HepG2 (cell line): ENCODE results near the gene CD34. TPM values are rescaled to one million over a fixed set of nuclear protein-coding genes. Genes with fewer than 3 reads are reported as not detected.

Experiments
- ATAC-seq: fragments of 200-7000 bp; cut with Tn5 transposase; 3 replicates; pipeline ENCODE4 v1.9.1; 2020; ENCODE audit warnings: mild to moderate bottlenecking, moderate library complexity
- BruUV-seq: library from RNA; stranded (reverse); fragments of 400-500 nt; replicated peaks from 2 replicates; lab custom pipeline; 2021; lab: Mats Ljungman, UMichigan
- CTCF ChIA-PET: fragments of 300-600 bp; formaldehyde crosslinking; extraction: SDS; loops from one replicate; lab custom pipeline; 2021; ENCODE audit warnings: low total read pairs, inconsistent platforms, low intra/inter-chr PET ratio; lab: Yijun Ruan, JAX
- POLR2A ChIA-PET: fragments of 350-600 bp; sonication (Branson Sonifier 250); formaldehyde crosslinking; loops from one replicate; lab custom pipeline; 2020; ENCODE audit warnings: antibody characterized with exemption, inconsistent platforms; lab: Yijun Ruan, JAX
- DNase-seq: peaks from one replicate; pipeline ENCODE4 v3.0.0-alpha.2; 2015; ENCODE audit warnings: low spot score
- FAIRE-seq: peaks from 3 replicates; lab custom pipeline; 2011; peaks lifted over from hg19 to GRCh38; lab: Jason Lieb, UNC
- H2AFZ ChIP-seq: one replicate; pipeline ENCODE4 v1.6.1; 2011; ENCODE audit warnings: low read length, inconsistent platforms
- H3K27ac ChIP-seq: fragments of 300-600 bp; 3 replicates; pipeline ENCODE4 v1.8.0; 2011; ENCODE audit warnings: mixed run types, mild to moderate bottlenecking, mixed read lengths, low read length, inconsistent platforms; ENCODE audit not compliant: insufficient read depth; ENCODE audit errors: extremely low read length
- H3K27me3 ChIP-seq, 2 experiments: fragments of 200-600 bp in 1 of 2; 2 replicates in 1 of 2; 3 replicates in 1 of 2; pipeline versions ENCODE4 v1.6.0 to v1.8.0; 2011; ENCODE audit warnings: low read length in 2 of 2, mild to moderate bottlenecking in 2 of 2, moderate library complexity in 2 of 2, inconsistent platforms in 1 of 2; ENCODE audit not compliant: insufficient read depth in 2 of 2, control insufficient read depth in 1 of 2
- H3K36me3 ChIP-seq, 2 experiments: fragments of 200-600 bp in 1 of 2; replicated peaks in 1 of 2; 2 replicates in 1 of 2; 3 replicates in 1 of 2; pipeline versions ENCODE4 v1.5.1 to v1.8.0; 2011; ENCODE audit warnings: low read length in 2 of 2, inconsistent platforms in 1 of 2; ENCODE audit not compliant: insufficient read depth in 2 of 2, control insufficient read depth in 1 of 2
- H3K4me1 ChIP-seq: 2 replicates; pipeline ENCODE4 v1.5.1; 2012; ENCODE audit warnings: low read length, inconsistent platforms; ENCODE audit not compliant: insufficient read depth
- H3K4me2 ChIP-seq: 2 replicates; pipeline ENCODE4 v1.6.0; 2011; ENCODE audit warnings: low read depth, low read length, inconsistent platforms
- H3K4me3 ChIP-seq, 3 experiments: fragments of 200-600 bp in 1 of 3; sonication (generic), shearing (Covaris generic) in 1 of 3; replicated peaks in 1 of 3; 2 replicates each; pipeline ENCODE4 v1.5.1; 2011 to 2016; ENCODE audit warnings: low read length in 3 of 3, inconsistent platforms in 2 of 3, low read depth in 2 of 3, mild to moderate bottlenecking in 2 of 3, control low read depth in 1 of 3, mixed read lengths in 1 of 3; ENCODE audit not compliant: insufficient read depth in 1 of 3
- H3K79me2 ChIP-seq: one replicate; pipeline ENCODE4 v1.6.1; 2011; ENCODE audit warnings: low read length, inconsistent platforms; ENCODE audit not compliant: insufficient read depth
- H3K9ac ChIP-seq: 2 replicates; pipeline ENCODE4 v1.6.0; 2011; ENCODE audit warnings: mild to moderate bottlenecking, low read depth, low read length, inconsistent platforms; ENCODE audit not compliant: insufficient read depth
- H3K9me3 ChIP-seq: 2 replicates; pipeline ENCODE4 v1.5.1; 2012; ENCODE audit warnings: mild to moderate bottlenecking, low read length
- H4K20me1 ChIP-seq: 2 replicates; pipeline ENCODE4 v1.6.0; 2011; ENCODE audit warnings: inconsistent platforms, mild to moderate bottlenecking, low read length, moderate library complexity; ENCODE audit not compliant: insufficient read depth
- BCLAF1 ChIP-seq: fragments of 450-650 bp; IDR thresholded peaks from 2 replicates; pipeline ENCODE4 v1.6.1; 2017; ENCODE audit warnings: mild to moderate bottlenecking
- CREM ChIP-seq, 2 experiments: sonication (generic) in 1 of 2; formaldehyde crosslinking in 1 of 2; IDR thresholded peaks; 2 replicates each; pipeline versions ENCODE4 v1.4.0 to v1.6.1; 2016 to 2020; ENCODE audit warnings: antibody characterized with exemption in 1 of 2, mild to moderate bottlenecking in 1 of 2, missing genetic modification reagents in 1 of 2
- ELF1 ChIP-seq: sonication (generic); formaldehyde crosslinking; IDR thresholded peaks from 2 replicates; pipeline ENCODE4 v1.4.0; 2020; ENCODE audit warnings: missing genetic modification reagents
- NFYB ChIP-seq: sonication (generic); formaldehyde crosslinking; IDR thresholded peaks from 2 replicates; pipeline ENCODE4 v1.4.0; 2020; ENCODE audit warnings: missing genetic modification reagents
- NR2F6 ChIP-seq, 2 experiments: IDR thresholded peaks; 2 replicates each; pipeline ENCODE4 v1.6.1; 2016; ENCODE audit warnings: antibody characterized with exemption in 1 of 2, mild to moderate bottlenecking in 1 of 2
- POLR2G ChIP-seq: fragments of 200-400 bp; formaldehyde crosslinking; IDR thresholded peaks from 2 replicates; pipeline ENCODE4 v1.6.1; 2018; ENCODE audit warnings: mild to moderate bottlenecking, low read depth, low read length, moderate library complexity
- RAD51 ChIP-seq: fragments of 450-650 bp; IDR thresholded peaks from 2 replicates; pipeline ENCODE4 v1.6.1; 2016; ENCODE audit warnings: borderline replicate concordance
- ZNF30 ChIP-seq: sonication (generic); formaldehyde crosslinking; IDR thresholded peaks from 2 replicates; pipeline ENCODE4 v1.5.0; 2020; ENCODE audit warnings: mild to moderate bottlenecking, missing genetic modification reagents
- ZNF724P ChIP-seq: sonication (generic); formaldehyde crosslinking; IDR thresholded peaks from 2 replicates; pipeline ENCODE4 v1.8.0; 2022; ENCODE audit warnings: missing genetic modification reagents, borderline replicate concordance
- WGBS: methylation state at CpG from one replicate; pipeline ENCODE4 v1.1.6; 2017; ENCODE audit warnings: low lambda C conversion rate; 5-methylcytosine and 5-hydroxymethylcytosine counted together
- in situ Hi-C: cut with HindIII; loops from 2 replicates; pipeline ENCODE4 v1.10.0; 2017; ENCODE audit warnings: low pct_unique_long_range_greater_than_20kb; ENCODE audit not compliant: extremely low pct_ligation_motif_present
- intact Hi-C: fragments of 100-400 bp; cut with micrococcal nuclease; formaldehyde crosslinking; loops from one replicate; pipeline ENCODE4 v1.10.0; 2022; ENCODE audit not compliant: unreplicated experiment
- polyA plus RNA-seq, 8 experiments: library from polyadenylated mRNA; depleted of rRNA in 3 of 8; stranded (reverse) in 7 of 8; unstranded in 1 of 8; fragments of >200 nt; fragmentation: Illumina TruSeq in 4 of 8; extraction: Trizol in 4 of 8; gene quantifications; 2 replicates each; pipeline versions ENCODE4 v1.2.1 to v1.2.3, GENCODE V29; 2011 to 2016; ENCODE audit warnings: low read depth in 4 of 8, missing spikeins in 1 of 8, mixed read lengths in 1 of 8; ENCODE audit not compliant: insufficient read depth in 1 of 8
- total RNA-seq, 5 experiments: library from RNA; depleted of rRNA; stranded (reverse); fragments of >200 nt; fragmentation: Illumina TruSeq; extraction: Trizol; gene quantifications; 2 replicates each; pipeline ENCODE4 v1.2.3, GENCODE V29; 2016; ENCODE audit warnings: low read depth in 1 of 5

Gene CD34
- total and polyA plus RNA-seq, 2 of the 13 experiments (the other 11 are each of a cell fraction or from before 2014, with no cell fraction given), result not detected

- H2AFZ ChIP-seq, result no peak overlapping the region
Measured at GRCh38 chr1:207933205-207933800, 22.4 kb upstream of the CD34 start.

More at GRCh38 chr1:207933205-207933800, 22.4 kb upstream of the CD34 start:
- DNase-seq (no peak), FAIRE-seq (no peak), ATAC-seq (no peak)
- H3K4me3 ChIP-seq, result no peak overlapping the region
- H3K27me3 ChIP-seq, result peaks cover 0 to under 1% of the 10 kb centered on the region in 2 experiments; a peak in 1 of 5 replicates
- no peak overlapping the region for H3K9ac ChIP-seq
- TF ChIP-seq ELF1 (CRISPR knock-in tag) (no peak), ZNF724P (CRISPR knock-in tag) (no peak), POLR2G (no peak), NR2F6 (IDR thresholded peaks at IDR 0.05) (no peak), NR2F6 (CRISPR knock-in tag; IDR thresholded peaks at IDR 0.05) (no peak), ZNF30 (CRISPR knock-in tag) (no peak), CREM (IDR thresholded peaks at IDR 0.05) (no peak), CREM (CRISPR knock-in tag; IDR thresholded peaks at IDR 0.05) (no peak), BCLAF1 (no peak), RAD51 (no peak), NFYB (CRISPR knock-in tag) (no peak)
- no peak overlapping the region for H3K4me2 ChIP-seq
- intact Hi-C loops (no loop called here), in situ Hi-C loops (no loop called here)
- H3K36me3 ChIP-seq, result no peaks in the 10 kb centered on the region
- POLR2A ChIA-PET, result no interaction called here
- no peaks in the 10 kb centered on the region for H3K4me1 ChIP-seq
- no peak overlapping the region for H3K27ac ChIP-seq
- no TSS peak for BruUV-seq
- WGBS, result 11% methylated on average over 4 of the region's 4 CpGs
- CTCF ChIA-PET, result no interaction called here
- no peaks in the 10 kb centered on the region for H3K9me3 ChIP-seq
- no peaks in the 10 kb centered on the region for H4K20me1 ChIP-seq
- H3K79me2 ChIP-seq, result no peaks in the 10 kb centered on the region
